Measurements from ENCODE around the gene KRT16.
"Not testable (repeated sequence)": the region's sequence is repeated elsewhere in the genome, so short reads cannot be mapped to it uniquely, and the experiment has no call there.

The KRT16 gene

GRCh38 chr17:41628073-41628370 lies 15.5 kb upstream of the KRT16 start:
- DNase-seq (ENCODE audit: low spot score): not testable (repeated sequence)

- DNase-seq (ENCODE audit: low spot score): no peak
Observed at GRCh38 chr17:41627316-41628072, 14.9 kb upstream of the KRT16 start.

GRCh38 chr17:41626914-41627295 lies 14.3 kb upstream of the KRT16 start:
- DNase-seq (ENCODE audit: low spot score): not testable (repeated sequence)

- not testable (repeated sequence) for DNase-seq (ENCODE audit: low spot score)
Observed at GRCh38 chr17:41626028-41626913, 13.7 kb upstream of the KRT16 start.

- DNase-seq (ENCODE audit: low spot score): no peak
Observed at GRCh38 chr17:41625602-41626001, 13.0 kb upstream of the KRT16 start.

GRCh38 chr17:41624208-41625101 lies 11.9 kb upstream of the KRT16 start, which contains the start of gene KRT17:
KRT17 (minus strand) TSS chr17:41624575; CDS start chr17:41624509, 66 bp downstream.
- no peak for DNase-seq (ENCODE audit: low spot score)

GRCh38 chr17:41623184-41623861 lies 10.8 kb upstream of the KRT16 start:
- not testable (repeated sequence) for DNase-seq (ENCODE audit: low spot score)

GRCh38 chr17:41622340-41623183 lies 10.0 kb upstream of the KRT16 start:
- DNase-seq (ENCODE audit: low spot score): not testable (repeated sequence)

- DNase-seq (ENCODE audit: low spot score): no peak
Observed at GRCh38 chr17:41621916-41622315, 9.3 kb upstream of the KRT16 start.

- not testable (repeated sequence) for DNase-seq (ENCODE audit: low spot score)
Observed at GRCh38 chr17:41621435-41621817, 8.9 kb upstream of the KRT16 start.

- DNase-seq (ENCODE audit: low spot score): no peak
Observed at GRCh38 chr17:41620583-41621434, 8.2 kb upstream of the KRT16 start.

- DNase-seq (ENCODE audit: low spot score): not testable (repeated sequence)
Observed at GRCh38 chr17:41619927-41620582, 7.5 kb upstream of the KRT16 start.

GRCh38 chr17:41619036-41619926 lies 6.7 kb upstream of the KRT16 start:
- no peak for DNase-seq (ENCODE audit: low spot score)

- no peak for DNase-seq (ENCODE audit: low spot score)
Observed at GRCh38 chr17:41618341-41619035, 5.9 kb upstream of the KRT16 start.

- no peak for DNase-seq (ENCODE audit: low spot score)
Observed at GRCh38 chr17:41617698-41618097, 5.1 kb upstream of the KRT16 start.

GRCh38 chr17:41617136-41617535 lies 4.6 kb upstream of the KRT16 start:
- no peak for DNase-seq (ENCODE audit: low spot score)

- not testable (repeated sequence) for DNase-seq (ENCODE audit: low spot score)
Observed at GRCh38 chr17:41616486-41616885, 3.9 kb upstream of the KRT16 start.
